HG03025 (cell line): ENCODE measurements around the gene DBP.
"Not testable (repeated sequence)": the region's sequence is repeated elsewhere in the genome, so short reads cannot be mapped to it uniquely, and the experiment has no call there.

ENCODE experiments used
- ATAC-seq: cut with Tn5 transposase; IDR thresholded peaks from one replicate; pipeline ENCODE4 v1.9.1; 2021; ENCODE audit warnings: mild to moderate bottlenecking, moderate library complexity; ENCODE audit not compliant: unreplicated experiment, low FRiP score

Gene DBP

GRCh38 chr19:48636859-48637448 lies at the start of gene DBP:
Gene DBP, minus strand, starts transcription at chr19:48637379. Its CDS starts 385 bp downstream, at chr19:48636994.
- ATAC-seq, result no peak

GRCh38 chr19:48686637-48687036 lies 49.5 kb upstream of the DBP start:
- ATAC-seq, result not testable (repeated sequence)

GRCh38 chr19:48686088-48686487 lies 48.9 kb upstream of the DBP start:
- ATAC-seq, result no peak

GRCh38 chr19:48685583-48685982 lies 48.4 kb upstream of the DBP start:
- no peak for ATAC-seq

- ATAC-seq, result no peak
These were observed 46.2 kb upstream of the DBP start for GRCh38 chr19:48683349-48683748.

- ATAC-seq, result no peak
These were observed 43.9 kb upstream of the DBP start for GRCh38 chr19:48681127-48681470.

GRCh38 chr19:48680436-48681126 lies 43.4 kb upstream of the DBP start:
- no peak for ATAC-seq

- ATAC-seq, result not testable (repeated sequence)
These were observed 42.8 kb upstream of the DBP start for GRCh38 chr19:48680006-48680405.

- ATAC-seq, result no peak
These were observed 41.0 kb upstream of the DBP start for GRCh38 chr19:48678201-48678600.

- no peak for ATAC-seq
These were observed 39.7 kb upstream of the DBP start for GRCh38 chr19:48676887-48677286.

- no peak for ATAC-seq
These were observed 39.3 kb upstream of the DBP start for GRCh38 chr19:48676487-48676886.

GRCh38 chr19:48674921-48675824 lies 38.0 kb upstream of the DBP start:
- ATAC-seq, result no peak

- no peak for ATAC-seq
These were observed 37.1 kb upstream of the DBP start for GRCh38 chr19:48674216-48674809.

GRCh38 chr19:48673436-48674100 lies 36.4 kb upstream of the DBP start:
- no peak for ATAC-seq

- ATAC-seq, result no peak
These were observed 35.8 kb upstream of the DBP start, which contains the start of gene NTN5 for GRCh38 chr19:48672994-48673393. Gene NTN5, minus strand, starts transcription at chr19:48673017. Its CDS starts 2,031 bp downstream, at chr19:48670986.

- ATAC-seq, result no peak
These were observed 34.3 kb upstream of the DBP start for GRCh38 chr19:48671446-48671995.

GRCh38 chr19:48670699-48671445 lies 33.7 kb upstream of the DBP start:
- ATAC-seq, result no peak

GRCh38 chr19:48669903-48670668 lies 32.9 kb upstream of the DBP start:
- ATAC-seq, result no peak

- no peak for ATAC-seq
These were observed 31.6 kb upstream of the DBP start for GRCh38 chr19:48668761-48669160.
